Suppressor macrophage treated with lipopolysaccharide for 4 hours (primary cell): Measurements from ENCODE around the gene RSF1.
"Not testable (repeated sequence)": the region's sequence is repeated elsewhere in the genome, so short reads cannot be mapped to it uniquely, and the experiment has no call there.

Experiments
- DNase-seq: peaks from one replicate; pipeline ENCODE4 v3.0.0-alpha.2; 2020

RSF1 gene, protein sequence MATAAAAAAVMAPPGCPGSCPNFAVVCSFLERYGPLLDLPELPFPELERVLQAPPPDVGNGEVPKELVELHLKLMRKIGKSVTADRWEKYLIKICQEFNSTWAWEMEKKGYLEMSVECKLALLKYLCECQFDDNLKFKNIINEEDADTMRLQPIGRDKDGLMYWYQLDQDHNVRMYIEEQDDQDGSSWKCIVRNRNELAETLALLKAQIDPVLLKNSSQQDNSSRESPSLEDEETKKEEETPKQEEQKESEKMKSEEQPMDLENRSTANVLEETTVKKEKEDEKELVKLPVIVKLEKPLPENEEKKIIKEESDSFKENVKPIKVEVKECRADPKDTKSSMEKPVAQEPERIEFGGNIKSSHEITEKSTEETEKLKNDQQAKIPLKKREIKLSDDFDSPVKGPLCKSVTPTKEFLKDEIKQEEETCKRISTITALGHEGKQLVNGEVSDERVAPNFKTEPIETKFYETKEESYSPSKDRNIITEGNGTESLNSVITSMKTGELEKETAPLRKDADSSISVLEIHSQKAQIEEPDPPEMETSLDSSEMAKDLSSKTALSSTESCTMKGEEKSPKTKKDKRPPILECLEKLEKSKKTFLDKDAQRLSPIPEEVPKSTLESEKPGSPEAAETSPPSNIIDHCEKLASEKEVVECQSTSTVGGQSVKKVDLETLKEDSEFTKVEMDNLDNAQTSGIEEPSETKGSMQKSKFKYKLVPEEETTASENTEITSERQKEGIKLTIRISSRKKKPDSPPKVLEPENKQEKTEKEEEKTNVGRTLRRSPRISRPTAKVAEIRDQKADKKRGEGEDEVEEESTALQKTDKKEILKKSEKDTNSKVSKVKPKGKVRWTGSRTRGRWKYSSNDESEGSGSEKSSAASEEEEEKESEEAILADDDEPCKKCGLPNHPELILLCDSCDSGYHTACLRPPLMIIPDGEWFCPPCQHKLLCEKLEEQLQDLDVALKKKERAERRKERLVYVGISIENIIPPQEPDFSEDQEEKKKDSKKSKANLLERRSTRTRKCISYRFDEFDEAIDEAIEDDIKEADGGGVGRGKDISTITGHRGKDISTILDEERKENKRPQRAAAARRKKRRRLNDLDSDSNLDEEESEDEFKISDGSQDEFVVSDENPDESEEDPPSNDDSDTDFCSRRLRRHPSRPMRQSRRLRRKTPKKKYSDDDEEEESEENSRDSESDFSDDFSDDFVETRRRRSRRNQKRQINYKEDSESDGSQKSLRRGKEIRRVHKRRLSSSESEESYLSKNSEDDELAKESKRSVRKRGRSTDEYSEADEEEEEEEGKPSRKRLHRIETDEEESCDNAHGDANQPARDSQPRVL (N-terminal part only)

DNA sequence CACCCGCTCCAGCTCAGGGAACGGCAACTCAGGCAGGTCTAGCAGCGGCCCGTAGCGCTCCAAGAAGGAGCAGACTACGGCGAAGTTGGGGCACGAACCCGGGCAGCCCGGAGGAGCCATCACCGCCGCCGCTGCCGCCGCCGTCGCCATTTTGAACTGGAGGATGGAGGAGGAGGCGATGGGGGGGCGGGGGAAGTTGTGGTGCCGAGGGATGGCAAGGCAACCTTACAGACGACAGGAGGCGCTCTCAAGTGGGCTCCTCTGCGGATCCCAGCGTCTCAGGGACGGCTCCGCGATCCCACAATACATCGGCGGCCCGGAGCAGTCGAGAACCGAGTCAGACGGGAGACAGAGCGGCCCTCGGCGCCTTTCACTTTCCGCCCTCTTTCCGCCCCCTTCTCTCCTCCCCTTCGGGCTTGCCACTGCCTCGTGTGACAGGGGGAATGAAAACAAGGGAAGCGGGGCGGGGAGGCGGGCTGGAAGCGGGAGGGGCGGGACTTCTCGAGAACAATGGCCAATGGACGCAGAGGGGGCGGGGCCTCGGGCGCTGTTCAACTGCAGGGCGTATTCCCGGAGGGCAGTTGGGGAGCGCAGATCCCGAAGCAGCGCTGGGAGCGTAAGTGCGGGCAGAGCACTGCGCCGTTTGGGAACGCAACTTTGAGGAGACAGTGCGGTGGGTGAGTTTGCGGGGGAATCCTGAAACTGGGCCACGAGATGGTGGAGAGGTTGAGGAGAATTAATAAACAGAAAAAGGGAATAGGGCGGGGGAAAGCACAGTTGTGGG, at the start of gene RSF1, which contains the start of gene AAMDC:
RSF1 (minus strand) TSS at position 158 of the 784 bp plus-strand sequence; CDS start at position 150, 8 bp downstream.
AAMDC (plus strand) TSS at position 580 of the 784 bp plus-strand sequence. CDS start 21,353 bp downstream, outside the sequence.
- peak; percentile 99 for DNase-seq

DNA sequence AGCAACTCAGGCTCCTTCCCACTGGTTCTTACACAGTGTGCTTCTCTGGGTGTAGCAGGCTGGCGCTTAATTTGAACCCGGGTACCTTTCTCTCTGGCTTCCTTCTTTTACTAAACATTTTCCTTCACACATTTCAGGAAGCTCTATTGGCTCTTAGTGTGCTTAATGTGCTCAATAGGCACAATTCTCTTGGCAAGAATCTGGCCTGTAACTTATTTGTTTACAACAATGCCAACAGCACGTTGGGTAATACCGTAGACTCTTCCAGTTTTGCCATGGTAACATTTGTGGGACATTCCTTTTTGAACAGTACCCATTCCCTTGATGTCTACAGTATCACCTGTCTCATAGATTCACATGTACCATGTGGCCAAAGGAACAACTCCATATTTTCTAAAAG, 48.2 kb upstream of the RSF1 start:
- DNase-seq, result no peak

DNA sequence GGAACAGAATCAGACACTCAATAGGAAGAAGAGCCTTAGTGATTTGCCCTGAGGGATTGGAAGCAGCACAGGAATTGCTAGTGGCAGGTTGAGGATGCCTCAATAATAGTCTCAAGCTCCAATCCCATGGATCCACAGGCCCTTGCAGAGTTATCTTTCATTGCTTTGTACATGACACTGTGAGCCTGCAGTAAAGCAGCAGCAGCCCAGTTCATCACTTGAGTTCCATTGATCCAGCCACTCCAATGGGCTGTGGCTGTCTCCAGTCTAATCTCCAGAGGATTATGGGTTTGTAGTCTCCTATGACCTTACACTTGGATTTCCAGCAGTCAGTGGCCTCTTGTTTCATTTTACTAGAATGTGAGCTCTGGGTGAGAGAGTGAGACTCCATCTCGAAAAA, 45.8 kb upstream of the RSF1 start:
- no peak for DNase-seq

- DNase-seq, result no peak
Observed at GRCh38 chr11:77865805-77866204, 45.3 kb upstream of the RSF1 start.

GRCh38 chr11:77861444-77861843, 40.9 kb upstream of the RSF1 start:
- not testable (repeated sequence) for DNase-seq

- DNase-seq, result not testable (repeated sequence)
Observed at GRCh38 chr11:77857906-77858457, 37.5 kb upstream of the RSF1 start.

- no peak for DNase-seq
Observed at GRCh38 chr11:77854838-77855237, 34.3 kb upstream of the RSF1 start.

- no peak for DNase-seq
Observed at GRCh38 chr11:77851503-77851902, 31.0 kb upstream of the RSF1 start.

- not testable (repeated sequence) for DNase-seq
Observed at GRCh38 chr11:77843700-77844099, 23.2 kb upstream of the RSF1 start.

DNA sequence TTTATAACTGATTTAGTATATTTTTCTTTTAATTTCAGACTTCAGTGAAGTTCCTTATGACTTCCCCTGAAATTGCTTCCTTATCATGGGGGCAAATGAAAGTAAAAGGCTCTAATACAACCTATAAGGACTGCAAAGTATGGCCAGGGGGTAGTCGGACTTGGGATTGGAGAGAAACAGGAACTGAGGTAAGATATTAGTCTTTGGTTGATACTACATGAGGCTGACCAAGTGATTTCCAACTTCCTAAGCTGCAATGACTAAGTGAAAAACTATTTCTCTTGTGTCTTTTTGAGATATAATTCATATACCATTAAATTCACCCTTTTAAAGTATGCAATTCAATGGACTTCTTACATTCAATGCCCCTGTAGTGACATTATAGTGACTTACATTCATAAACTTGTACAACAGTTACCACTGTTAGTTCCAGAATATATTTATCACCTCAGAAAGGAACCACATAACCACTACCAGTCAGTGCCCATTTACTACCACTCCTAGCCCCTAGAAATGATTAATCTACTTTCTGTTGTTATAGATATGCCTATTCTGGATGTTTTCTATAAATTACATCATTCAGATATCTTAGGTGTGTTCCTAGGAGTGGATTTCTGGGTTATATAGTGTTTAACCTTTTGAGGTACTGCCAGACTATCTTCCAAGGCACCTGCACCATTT, 22.1 kb upstream of the RSF1 start:
- peak; percentile 28 for DNase-seq

GRCh38 chr11:77833302-77833701, 12.8 kb upstream of the RSF1 start:
- no peak for DNase-seq

GRCh38 chr11:77828926-77829325, 8.4 kb upstream of the RSF1 start:
- no peak for DNase-seq

DNA sequence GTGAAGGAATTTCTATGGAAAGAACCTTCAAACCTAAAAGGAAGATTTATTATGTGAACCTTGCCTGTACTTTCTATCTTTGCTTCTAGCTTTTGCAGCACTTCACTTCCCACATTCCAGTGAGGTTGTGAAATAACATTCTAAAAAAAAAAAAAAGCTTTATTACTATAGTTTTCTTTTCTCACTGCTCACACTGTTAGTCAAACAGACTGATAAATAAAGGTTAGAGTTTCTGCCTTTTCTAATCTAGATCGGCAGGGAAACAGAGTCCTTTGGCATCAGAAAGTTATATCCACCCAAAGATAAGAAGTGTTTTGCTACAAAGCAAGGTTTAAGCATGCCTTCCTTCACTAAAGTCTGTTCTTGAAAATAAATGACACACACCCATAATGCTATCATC, 3.3 kb upstream of the RSF1 start:
- peak; percentile 6 for DNase-seq

- not testable (repeated sequence) for DNase-seq
Observed at GRCh38 chr11:77822126-77822525, 1.6 kb upstream of the RSF1 start.

GRCh38 chr11:77821349-77821851, 878 bp upstream of the RSF1 start:
- DNase-seq, result peak; percentile 15

- DNase-seq, result peak; percentile 26
Observed at GRCh38 chr11:77819921-77820564, 479 bp downstream of the RSF1 start.

GRCh38 chr11:77819411-77819920, 1.1 kb downstream of the RSF1 start:
- DNase-seq, result peak; percentile 82

GRCh38 chr11:77815459-77815858, 5.1 kb downstream of the RSF1 start:
- DNase-seq, result no peak

GRCh38 chr11:77814848-77815247, 5.7 kb downstream of the RSF1 start:
- no peak for DNase-seq

DNA sequence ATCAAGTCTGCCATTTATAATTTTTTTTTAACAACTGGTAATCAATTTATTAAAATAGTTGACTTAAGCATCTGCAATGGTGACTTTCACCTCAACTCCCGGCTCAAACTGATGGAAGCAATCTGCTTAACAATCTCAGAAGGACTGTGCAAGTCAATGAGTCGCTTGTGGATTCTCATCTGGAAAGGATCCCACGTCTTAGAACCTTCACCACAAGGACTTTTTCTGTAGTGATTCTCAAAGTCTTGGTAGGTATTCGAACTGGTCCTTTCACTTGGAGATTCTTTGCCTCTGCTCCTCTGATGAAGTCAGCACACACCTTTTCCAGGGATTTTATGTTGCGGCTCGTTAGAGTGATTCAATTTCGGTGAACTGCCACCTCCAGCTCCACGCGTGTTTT, 7.3 kb downstream of the RSF1 start:
- no peak for DNase-seq
